ENCODE results near the gene UAP1. TPM values are rescaled to one million over a fixed set of nuclear protein-coding genes. Genes with fewer than 3 reads are reported as not detected.

The UAP1 gene
- total and polyA plus RNA-seq, 4 experiments from 2014 or later = 21.5 to 33.7 (median 23.7) TPM

Other genes starting within 250 kb of the UAP1 start
- not detected for gene SPATA46, start 184.9 kb upstream of the UAP1 start, total RNA-seq
- gene SPATA46, start 184.9 kb upstream of the UAP1 start, polyA plus RNA-seq = not detected
- gene C1orf226, start 180.0 kb upstream of the UAP1 start, total RNA-seq = not detected
- gene C1orf226, start 180.0 kb upstream of the UAP1 start, polyA plus RNA-seq = not detected
- not detected for gene SH2D1B, start 149.6 kb upstream of the UAP1 start, total RNA-seq
- gene SH2D1B, start 149.6 kb upstream of the UAP1 start, polyA plus RNA-seq = under 1 TPM in 1 of 2 donors, not detected in 1; 0.23 TPM
- gene UHMK1, start 63.9 kb upstream of the UAP1 start, total RNA-seq = 10 to 100 TPM; 70.2 to 72.5 TPM
- gene UHMK1, start 63.9 kb upstream of the UAP1 start, polyA plus RNA-seq = 10 to 100 TPM; 35.7 to 53.4 TPM
- under 1 TPM; 0.47 to 0.53 TPM for gene DDR2, start 70.7 kb downstream of the UAP1 start, total RNA-seq
- gene DDR2, start 70.7 kb downstream of the UAP1 start, polyA plus RNA-seq = under 1 TPM in 1 of 2 donors, not detected in 1; 0.18 TPM
- gene HSD17B7, start 229.0 kb downstream of the UAP1 start, total RNA-seq = 10 to 100 TPM; 38.7 to 43.0 TPM
- 10 to 100 TPM; 17.3 to 20.0 TPM for gene HSD17B7, start 229.0 kb downstream of the UAP1 start, polyA plus RNA-seq

Measured in CD4-positive, alpha-beta memory T cell (primary cell).